ENCODE measurements around the gene XRCC5.

The XRCC5 gene

GRCh38 chr2:216084547-216084946 lies 24.6 kb upstream of the XRCC5 start:
- peak; percentile 32 for DNase-seq (ENCODE audit: low spot score)

GRCh38 chr2:216086207-216086893 lies 22.8 kb upstream of the XRCC5 start:
- DNase-seq (ENCODE audit: low spot score): no peak

GRCh38 chr2:216090369-216090786 lies 18.8 kb upstream of the XRCC5 start:
- no peak for DNase-seq (ENCODE audit: low spot score)

GRCh38 chr2:216092646-216093045 lies 16.5 kb upstream of the XRCC5 start:
- no peak for DNase-seq (ENCODE audit: low spot score)

- DNase-seq (ENCODE audit: low spot score): no peak
Measured at GRCh38 chr2:216094701-216095100, 14.4 kb upstream of the XRCC5 start.

- DNase-seq (ENCODE audit: low spot score): no peak
Measured at GRCh38 chr2:216098421-216099334, 10.5 kb upstream of the XRCC5 start.

- no peak for DNase-seq (ENCODE audit: low spot score)
Measured at GRCh38 chr2:216101109-216101508, 8.0 kb upstream of the XRCC5 start.

- DNase-seq (ENCODE audit: low spot score): no peak
Measured at GRCh38 chr2:216103213-216103612, 5.9 kb upstream of the XRCC5 start.

- no peak for DNase-seq (ENCODE audit: low spot score)
Measured at GRCh38 chr2:216104691-216105090, 4.5 kb upstream of the XRCC5 start.

GRCh38 chr2:216107320-216107719 lies 1.8 kb upstream of the XRCC5 start:
- no peak for DNase-seq (ENCODE audit: low spot score)

- DNase-seq (ENCODE audit: low spot score): no peak
Measured at GRCh38 chr2:216107760-216108159, 1.4 kb upstream of the XRCC5 start.

GRCh38 chr2:216108310-216108966 lies 710 bp upstream of the XRCC5 start:
- no peak for DNase-seq (ENCODE audit: low spot score)

- DNase-seq (ENCODE audit: low spot score): peak; percentile 7
Measured at GRCh38 chr2:216109962-216110614, 940 bp downstream of the XRCC5 start.

GRCh38 chr2:216110620-216111019 lies 1.5 kb downstream of the XRCC5 start:
- no peak for DNase-seq (ENCODE audit: low spot score)

- no peak for DNase-seq (ENCODE audit: low spot score)
Measured at GRCh38 chr2:216111122-216111521, 2.0 kb downstream of the XRCC5 start.

- DNase-seq (ENCODE audit: low spot score): no peak
Measured at GRCh38 chr2:216112926-216113325, 3.8 kb downstream of the XRCC5 start.

- DNase-seq (ENCODE audit: low spot score): no peak
Measured at GRCh38 chr2:216113572-216113971, 4.4 kb downstream of the XRCC5 start.

- no peak for DNase-seq (ENCODE audit: low spot score)
Measured at GRCh38 chr2:216114382-216114713, 5.2 kb downstream of the XRCC5 start.

- DNase-seq (ENCODE audit: low spot score): peak; percentile 97
Measured at GRCh38 chr2:216114714-216115531, 5.8 kb downstream of the XRCC5 start.

GRCh38 chr2:216116418-216116817 lies 7.3 kb downstream of the XRCC5 start:
- no peak for DNase-seq (ENCODE audit: low spot score)

GRCh38 chr2:216117561-216118340 lies 8.6 kb downstream of the XRCC5 start:
- DNase-seq (ENCODE audit: low spot score): no peak
